Fibroblast of peridontal ligament (primary cell): ENCODE data around the gene ELK3.
A peak's percentile ranks its signal among the peaks of the same experiment; 100 is the strongest.

Experiments
- DNase-seq: peaks from one replicate; pipeline ENCODE4 v3.0.0-alpha.2; 2010; ENCODE audit errors: extremely low read depth

The ELK3 gene

GRCh38 chr12:96193725-96194575 is at the start of gene ELK3:
TSS of gene ELK3 (plus strand) at chr12:96194375.
- DNase-seq = peak; percentile 61

DNA sequence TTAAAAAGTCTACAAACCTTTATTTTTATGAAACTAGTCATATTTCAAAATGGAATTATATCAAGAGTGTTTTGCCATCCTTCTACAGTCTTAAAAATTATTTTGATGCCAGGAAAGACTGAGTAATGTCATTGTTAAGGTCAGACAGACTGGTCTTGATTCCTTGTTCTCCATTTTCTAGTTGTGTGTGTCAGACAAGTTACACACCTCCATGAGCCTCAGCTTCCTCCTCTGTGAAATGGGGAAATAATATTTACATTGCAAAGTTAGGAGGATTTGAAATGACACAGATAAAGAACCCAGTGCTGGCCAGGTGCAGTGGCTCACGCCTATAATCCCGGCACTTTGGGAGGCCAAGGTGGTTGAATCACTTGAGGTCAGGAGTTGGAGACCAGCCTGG is 47.4 kb upstream of the ELK3 start:
- DNase-seq = no peak

GRCh38 chr12:96150442-96150841 is 43.7 kb upstream of the ELK3 start:
- DNase-seq = no peak

DNA sequence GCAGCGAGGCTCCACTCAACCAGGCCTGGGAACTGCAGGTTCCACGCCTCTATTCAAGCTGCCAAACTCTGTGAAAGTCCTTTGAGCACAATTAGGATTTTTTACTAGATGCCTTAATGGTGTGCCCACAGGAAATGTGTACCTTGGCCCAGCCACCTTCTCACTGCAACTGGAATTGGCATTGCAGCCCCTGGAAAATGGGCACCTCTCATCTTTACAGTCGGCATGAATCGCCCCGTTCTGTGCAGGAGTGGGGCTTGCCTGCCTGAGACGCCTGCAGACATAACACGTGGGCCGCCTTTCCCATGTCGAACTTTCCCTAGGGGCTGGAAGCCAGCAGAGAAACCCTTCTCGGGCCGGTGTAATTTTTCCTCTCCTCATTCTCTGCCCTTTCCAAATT is 42.0 kb upstream of the ELK3 start:
- no peak for DNase-seq

DNA sequence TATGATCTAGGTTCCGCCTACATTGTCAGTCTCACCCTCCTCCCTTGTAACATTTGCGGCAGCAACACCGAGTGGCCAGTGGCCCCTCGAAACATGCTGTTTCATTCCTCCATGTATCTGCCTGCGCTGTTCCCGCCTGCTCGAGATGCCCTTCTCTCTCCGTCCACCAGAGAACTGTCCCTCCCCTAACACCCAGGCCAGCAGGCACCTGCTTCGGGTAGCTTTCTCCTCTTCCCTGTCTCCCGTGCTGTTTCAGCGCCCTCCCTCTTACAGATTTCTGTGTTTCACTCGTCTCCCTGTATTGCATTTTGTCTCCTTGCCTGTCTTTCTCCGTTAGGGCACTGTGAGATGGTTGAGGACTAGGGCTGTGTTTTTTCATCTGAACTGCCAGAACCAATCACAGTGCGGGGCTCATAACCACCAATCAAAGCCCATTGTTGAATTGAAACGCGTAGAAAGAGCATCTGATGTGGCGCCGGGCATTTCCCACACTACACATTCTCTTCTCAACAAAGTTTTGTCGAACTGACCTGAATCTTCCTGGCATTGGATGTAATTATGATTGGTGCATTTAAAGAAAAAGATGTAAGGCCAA is 40.9 kb upstream of the ELK3 start:
- no peak for DNase-seq

GRCh38 chr12:96155181-96155580 is 39.0 kb upstream of the ELK3 start:
- DNase-seq = no peak

GRCh38 chr12:96155781-96156180 is 38.4 kb upstream of the ELK3 start:
- DNase-seq = no peak

GRCh38 chr12:96156211-96156610 is 38.0 kb upstream of the ELK3 start:
- DNase-seq = no peak

DNA sequence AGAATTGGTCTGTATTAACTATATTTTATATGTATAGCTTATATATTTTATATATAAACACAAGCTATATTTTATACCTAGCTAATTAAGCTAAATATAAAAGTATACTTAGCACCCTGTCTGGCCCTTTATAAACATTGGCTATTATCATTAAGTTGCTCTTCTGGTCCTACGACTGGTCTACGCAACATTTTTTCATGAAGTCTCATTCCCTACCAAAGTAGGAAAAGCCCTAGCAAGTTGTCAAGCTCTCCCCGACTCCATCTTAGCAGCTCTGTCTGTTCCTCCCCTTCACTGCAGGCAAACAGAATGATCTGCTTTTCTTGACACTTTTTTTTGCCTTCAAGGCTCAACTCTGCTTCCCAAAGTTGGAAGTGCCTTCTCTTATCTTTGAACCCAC is 36.7 kb upstream of the ELK3 start:
- no peak for DNase-seq

DNA sequence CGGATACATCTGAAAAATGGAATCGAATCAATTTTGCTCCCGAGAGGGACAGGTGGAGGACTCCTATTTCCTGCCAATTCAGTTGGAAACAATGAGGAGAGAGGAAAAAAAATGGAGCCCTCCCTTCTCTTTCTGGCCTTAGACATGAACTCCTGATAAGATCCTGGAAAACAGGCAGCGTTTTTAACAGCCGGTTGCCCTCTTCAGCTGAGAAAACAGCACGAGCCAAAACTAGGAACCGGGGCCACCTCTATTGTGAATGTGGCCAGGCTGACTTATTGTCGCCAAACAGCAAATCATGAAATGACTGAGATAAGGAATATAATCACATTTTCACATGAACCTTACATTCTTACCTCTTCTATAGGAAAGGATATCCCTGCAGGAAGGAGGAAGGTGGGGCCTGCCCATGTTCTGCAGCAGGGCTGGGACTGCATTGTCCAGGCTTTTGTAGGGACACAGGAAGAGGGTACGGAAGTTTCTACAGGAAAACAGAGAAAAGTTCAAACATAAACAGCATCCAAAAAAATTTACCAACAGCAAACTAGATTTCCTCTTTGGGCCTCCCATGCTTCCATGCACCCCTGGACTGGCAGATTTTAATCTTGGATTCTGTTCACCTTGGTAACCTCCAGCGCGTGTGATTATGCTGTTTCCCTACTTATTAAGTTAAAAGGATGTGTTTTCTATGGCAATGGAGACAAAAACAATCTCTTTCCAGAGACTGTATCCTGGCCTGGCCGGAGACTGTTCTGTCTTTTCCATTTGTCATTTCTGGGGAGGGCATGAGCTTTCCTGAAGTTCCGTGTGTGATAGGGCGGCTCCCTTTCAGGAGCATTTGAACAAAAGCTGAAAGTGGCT is 29.0 kb upstream of the ELK3 start:
- DNase-seq = no peak

GRCh38 chr12:96166765-96167164 is 27.4 kb upstream of the ELK3 start:
- DNase-seq = no peak

GRCh38 chr12:96167492-96167891 is 26.7 kb upstream of the ELK3 start:
- DNase-seq = no peak

DNA sequence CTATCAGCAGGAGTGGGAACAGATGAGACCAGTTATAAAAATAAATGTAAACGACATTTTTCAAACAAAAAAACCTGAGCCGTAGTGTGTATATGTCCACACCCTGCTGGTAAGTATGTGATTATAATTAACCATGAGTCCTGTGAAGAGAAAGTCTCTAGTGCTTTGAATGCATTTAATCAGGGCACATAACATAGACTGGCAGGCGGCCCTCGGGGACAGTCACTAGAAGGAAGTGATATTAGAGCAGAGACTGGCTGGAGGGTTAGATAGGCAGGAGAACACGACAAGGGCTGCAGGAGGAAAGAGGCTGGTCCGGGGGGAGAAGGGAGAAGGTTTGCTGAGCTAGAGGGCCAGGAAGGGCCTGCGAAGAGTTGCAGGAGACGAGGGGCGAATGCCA is 23.8 kb upstream of the ELK3 start:
- no peak for DNase-seq

GRCh38 chr12:96170762-96171161 is 23.4 kb upstream of the ELK3 start:
- DNase-seq = no peak

GRCh38 chr12:96171905-96172304 is 22.3 kb upstream of the ELK3 start:
- no peak for DNase-seq

DNA sequence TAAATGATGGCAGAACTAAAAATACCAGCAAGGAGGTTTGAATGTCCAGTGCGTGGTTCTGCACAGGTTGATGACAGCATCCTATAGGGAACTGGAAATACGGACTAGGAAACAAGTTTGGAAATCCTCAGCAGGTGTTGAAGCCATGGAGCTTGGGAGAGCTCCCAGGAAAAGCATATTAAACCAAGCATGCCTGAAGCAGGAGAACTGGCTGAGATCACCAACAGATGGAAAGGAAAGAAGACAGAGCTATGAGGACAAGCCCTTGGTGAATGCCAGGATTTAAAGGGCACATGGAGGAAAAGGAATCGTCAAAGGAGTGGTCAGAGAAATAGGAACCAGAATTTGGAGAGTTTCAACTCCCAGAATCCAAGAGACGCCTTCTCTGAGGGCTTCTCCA is 21.2 kb upstream of the ELK3 start:
- DNase-seq = no peak

GRCh38 chr12:96176575-96176974 is 17.6 kb upstream of the ELK3 start:
- DNase-seq = no peak

DNA sequence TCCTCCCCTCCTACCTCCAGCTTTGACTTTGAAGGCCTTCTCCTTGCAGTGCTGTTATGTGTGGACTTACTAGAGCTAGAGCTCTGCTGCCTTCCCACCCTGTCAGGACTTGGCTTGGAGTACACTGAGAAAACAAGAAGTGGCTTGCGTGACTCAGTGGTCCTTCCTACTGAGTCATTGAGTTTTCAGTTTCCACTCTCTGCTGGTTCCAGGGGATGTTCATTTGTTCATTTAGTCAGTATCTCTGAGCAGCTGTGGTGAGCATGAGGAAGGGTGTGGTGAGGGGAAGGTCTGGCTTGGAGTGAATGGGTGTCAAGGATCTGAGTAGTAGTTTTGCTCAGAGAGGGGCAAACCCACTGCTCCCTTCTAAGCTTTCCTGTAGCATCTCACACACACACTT is 17.2 kb upstream of the ELK3 start:
- peak; percentile 58 for DNase-seq

- no peak for DNase-seq
Measured at GRCh38 chr12:96183734-96184370, 10.3 kb upstream of the ELK3 start.

GRCh38 chr12:96185914-96186313 is 8.3 kb upstream of the ELK3 start:
- DNase-seq = no peak

- no peak for DNase-seq
Measured at GRCh38 chr12:96186607-96187301, 7.4 kb upstream of the ELK3 start.

GRCh38 chr12:96187956-96188355 is 6.2 kb upstream of the ELK3 start:
- no peak for DNase-seq
